Measurements from ENCODE around the gene FGFR4. TPM values are rescaled to one million over a fixed set of nuclear protein-coding genes. Genes with fewer than 3 reads are reported as not detected.
A peak's percentile ranks its signal among the peaks of the same experiment; 100 is the strongest.

Gene FGFR4
- total RNA-seq, 1 experiment from 2014 or later: 2.4 TPM

DNA sequence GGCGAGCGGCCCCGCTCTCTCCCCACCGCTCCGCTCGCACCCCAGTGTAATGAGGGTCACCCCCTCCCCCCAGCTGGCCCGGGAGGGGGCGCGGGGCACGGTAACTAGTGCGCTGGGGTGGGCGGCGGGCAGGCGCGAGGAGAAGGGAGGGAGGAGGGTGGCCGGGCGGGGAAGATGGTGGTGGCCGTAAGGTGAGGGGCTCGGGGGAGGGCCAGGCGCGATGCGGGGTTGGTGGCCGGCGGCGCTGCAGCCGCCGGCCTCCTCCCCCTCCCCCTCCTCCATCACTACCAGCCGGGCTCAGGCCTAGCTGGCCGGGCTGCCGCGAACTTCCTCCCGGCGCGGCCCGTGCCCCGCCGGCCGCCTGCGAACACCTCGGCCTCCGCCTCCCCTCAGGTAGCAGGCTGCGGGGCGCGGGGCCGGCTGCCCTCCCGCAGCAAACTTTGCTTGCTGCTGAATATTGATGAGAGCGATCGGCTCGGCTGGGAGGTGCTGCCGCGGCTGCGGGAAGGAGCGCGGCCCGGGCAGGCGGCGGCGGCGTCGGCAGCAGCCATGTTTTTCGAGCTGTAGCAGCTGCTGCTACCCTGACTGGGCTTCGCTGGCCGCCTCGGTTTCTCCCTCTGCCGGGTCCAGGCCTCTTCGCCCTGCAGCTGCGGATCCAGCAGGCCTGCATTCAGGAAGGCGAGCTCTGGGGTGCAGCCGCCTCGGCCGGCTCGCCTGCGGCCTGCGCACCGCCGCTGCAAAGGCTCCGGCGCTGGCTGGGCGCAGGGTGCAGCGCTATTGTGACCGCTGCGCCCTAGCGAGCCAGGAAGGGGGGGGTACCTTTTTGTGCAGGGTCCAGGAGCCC lies 47.4 kb downstream of the FGFR4 start:
- Histone ChIP-seq H3K4me1 (ENCODE audit: low read length) (peaks cover 33% of the 10 kb centered on the region), H3K4me3 (ENCODE audit: low read length) (peak overlapping the region; percentile 82), H3K9me2 (replicated peaks; ENCODE audit: insufficient read depth, low read length) (no peaks in the 10 kb centered on the region), H3K27me3 (ENCODE audit: low read length) (no peaks in the 10 kb centered on the region), H2AFZ (ENCODE audit: low read length) (peak overlapping the region; percentile 14; the same call in 1 of the 2 replicates), H3K9ac (ENCODE audit: low read length) (peak overlapping the region; percentile 84), H3K9me3 (ENCODE audit: low read length) (no peaks in the 10 kb centered on the region), H3K27ac (ENCODE audit: low read length) (peak overlapping the region; percentile 62), H3K79me2 (ENCODE audit: low read length) (peaks cover 44% of the 10 kb centered on the region), H3K36me3 (ENCODE audit: insufficient read depth, low read length) (peaks cover 31% of the 10 kb centered on the region), H3K4me2 (ENCODE audit: low read depth, low read length, poor library complexity, severe bottlenecking) (peak overlapping the region; percentile 86), H4K20me1 (ENCODE audit: insufficient read depth, low read depth, low read length) (peaks cover 7% of the 10 kb centered on the region; the same call in 1 of the 2 replicates)
- peak; percentile 83 for DNase-seq

DNA sequence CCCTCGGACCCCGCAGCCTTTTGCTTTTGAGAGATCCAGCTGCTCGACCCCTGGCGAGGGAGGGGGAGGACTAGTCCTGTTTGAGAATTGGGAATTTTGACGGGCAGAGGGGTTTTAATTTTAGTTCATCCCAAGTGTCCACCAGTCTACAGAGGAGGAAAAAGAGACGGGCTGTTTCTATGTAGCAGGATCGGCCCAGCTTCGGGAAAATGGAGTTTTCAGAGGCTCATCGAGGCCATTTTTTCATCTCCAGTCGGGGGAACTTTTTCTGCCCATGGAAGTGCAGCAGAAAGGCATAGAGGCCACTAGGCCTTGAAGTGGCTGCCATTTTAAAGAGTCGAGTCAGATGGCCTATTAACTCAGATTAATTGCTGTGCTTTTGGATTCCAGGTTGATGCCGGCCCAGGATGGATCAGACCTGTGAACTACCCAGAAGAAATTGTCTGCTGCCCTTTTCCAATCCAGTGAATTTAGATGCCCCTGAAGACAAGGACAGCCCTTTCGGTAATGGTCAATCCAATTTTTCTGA lies 48.0 kb downstream of the FGFR4 start:
- Histone ChIP-seq H4K20me1 (ENCODE audit: insufficient read depth, low read depth, low read length) (peaks cover 12% of the 10 kb centered on the region; the same call in 1 of the 2 replicates), H3K36me3 (ENCODE audit: insufficient read depth, low read length) (peaks cover 35% of the 10 kb centered on the region), H3K9ac (ENCODE audit: low read length) (peak overlapping the region; percentile 84), H3K9me2 (replicated peaks; ENCODE audit: insufficient read depth, low read length) (no peaks in the 10 kb centered on the region), H3K4me1 (ENCODE audit: low read length) (peaks cover 33% of the 10 kb centered on the region), H3K79me2 (ENCODE audit: low read length) (peaks cover 51% of the 10 kb centered on the region), H3K27me3 (ENCODE audit: low read length) (no peaks in the 10 kb centered on the region), H3K4me3 (ENCODE audit: low read length) (peak overlapping the region; percentile 82), H3K27ac (ENCODE audit: low read length) (peak overlapping the region; percentile 62), H3K4me2 (ENCODE audit: low read depth, low read length, poor library complexity, severe bottlenecking) (peak overlapping the region; percentile 86), H3K9me3 (ENCODE audit: low read length) (no peaks in the 10 kb centered on the region), H2AFZ (ENCODE audit: low read length) (no peak overlapping the region; the same call in 1 of the 2 replicates)
- peak; percentile 63 for DNase-seq

DNA sequence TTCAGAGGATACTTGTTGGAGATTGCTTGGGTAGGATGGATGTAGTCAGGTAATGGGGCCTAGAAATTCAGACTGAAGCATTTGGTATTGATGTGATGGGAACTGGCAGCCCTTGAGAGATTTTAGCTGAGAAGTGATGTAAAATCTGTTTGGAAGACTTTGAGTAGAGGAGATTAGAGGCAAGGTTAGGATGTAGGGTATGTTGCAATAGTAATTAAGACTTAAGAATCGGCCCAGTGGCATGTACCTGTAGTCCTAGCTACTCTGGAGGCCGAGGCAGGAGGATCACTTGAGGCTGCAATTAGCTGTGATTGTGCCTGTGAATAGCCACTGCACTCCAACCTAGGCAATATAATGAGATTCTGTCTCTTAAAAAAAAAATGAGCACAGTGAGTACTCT lies 53.6 kb downstream of the FGFR4 start:
- Histone ChIP-seq H3K36me3 (ENCODE audit: insufficient read depth, low read length) (peaks cover 72% of the 10 kb centered on the region), H2AFZ (ENCODE audit: low read length) (no peak overlapping the region), H3K27me3 (ENCODE audit: low read length) (no peaks in the 10 kb centered on the region), H3K79me2 (ENCODE audit: low read length) (peaks cover 95% of the 10 kb centered on the region), H3K4me3 (ENCODE audit: low read length) (no peak overlapping the region), H3K9me3 (ENCODE audit: low read length) (no peaks in the 10 kb centered on the region), H3K9ac (ENCODE audit: low read length) (no peak overlapping the region), H3K9me2 (replicated peaks; ENCODE audit: insufficient read depth, low read length) (no peaks in the 10 kb centered on the region), H3K4me2 (ENCODE audit: low read depth, low read length, poor library complexity, severe bottlenecking) (no peak overlapping the region), H3K27ac (ENCODE audit: low read length) (no peak overlapping the region), H4K20me1 (ENCODE audit: insufficient read depth, low read depth, low read length) (peaks cover 36% of the 10 kb centered on the region), H3K4me1 (ENCODE audit: low read length) (peaks cover 21% of the 10 kb centered on the region)
- no peak for DNase-seq

GRCh38 chr5:177141496-177141895 lies 54.8 kb downstream of the FGFR4 start:
- Histone ChIP-seq H4K20me1 (ENCODE audit: insufficient read depth, low read depth, low read length) (peaks cover 36% of the 10 kb centered on the region), H3K9me2 (replicated peaks; ENCODE audit: insufficient read depth, low read length) (no peaks in the 10 kb centered on the region), H3K36me3 (ENCODE audit: insufficient read depth, low read length) (peaks cover 65% of the 10 kb centered on the region), H3K27me3 (ENCODE audit: low read length) (no peaks in the 10 kb centered on the region), H3K9ac (ENCODE audit: low read length) (no peak overlapping the region), H3K4me1 (ENCODE audit: low read length) (peaks cover 9% of the 10 kb centered on the region), H3K79me2 (ENCODE audit: low read length) (peaks cover 94% of the 10 kb centered on the region), H3K4me3 (ENCODE audit: low read length) (no peak overlapping the region), H2AFZ (ENCODE audit: low read length) (no peak overlapping the region), H3K4me2 (ENCODE audit: low read depth, low read length, poor library complexity, severe bottlenecking) (no peak overlapping the region), H3K9me3 (ENCODE audit: low read length) (no peaks in the 10 kb centered on the region), H3K27ac (ENCODE audit: low read length) (no peak overlapping the region)
- no peak for DNase-seq

DNA sequence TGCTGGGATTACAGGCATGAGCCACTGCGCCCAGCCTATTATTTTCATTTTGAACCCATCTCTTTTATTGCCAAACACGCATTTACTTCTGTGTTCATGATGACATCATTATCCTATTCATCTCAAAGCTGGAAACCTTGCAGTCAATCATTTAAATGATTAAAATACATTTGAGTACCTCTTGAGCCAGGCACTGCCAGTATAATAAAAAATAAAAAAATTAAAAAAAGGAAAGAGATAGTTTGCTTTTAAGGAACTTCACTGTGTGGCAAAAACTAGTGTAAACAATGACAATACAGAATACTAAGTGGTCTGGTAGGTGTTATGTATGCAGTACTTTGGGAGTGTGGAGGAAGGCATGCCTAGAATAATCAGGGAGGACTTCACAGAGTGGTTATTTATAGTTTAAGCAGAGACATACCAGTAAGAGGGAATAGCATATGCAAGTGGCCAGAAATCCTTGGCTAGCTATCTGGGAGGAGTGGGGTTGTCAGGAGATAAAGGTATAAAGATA lies 55.4 kb downstream of the FGFR4 start:
- Histone ChIP-seq H3K79me2 (ENCODE audit: low read length) (peaks cover 93% of the 10 kb centered on the region), H4K20me1 (ENCODE audit: insufficient read depth, low read depth, low read length) (peaks cover 33% of the 10 kb centered on the region), H3K9ac (ENCODE audit: low read length) (no peak overlapping the region)

DNA sequence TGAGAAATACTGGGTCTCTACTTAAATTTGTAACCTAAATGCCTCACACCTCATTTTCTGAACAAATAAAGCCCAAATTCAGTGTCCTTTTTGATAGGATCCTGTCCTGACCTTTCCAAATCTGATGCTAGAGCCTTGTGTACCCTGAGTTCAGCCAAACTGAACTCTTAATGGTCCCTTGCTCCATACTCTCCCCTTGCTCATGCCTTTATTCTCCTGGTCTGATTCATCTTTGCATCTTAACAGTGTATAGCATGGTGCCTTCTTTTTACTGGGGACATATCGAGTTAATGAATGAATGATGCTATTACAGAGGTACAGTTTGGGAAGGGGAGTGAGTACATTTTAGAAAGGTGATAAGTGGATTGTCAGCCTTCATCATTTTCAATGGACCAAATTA lies 56.1 kb downstream of the FGFR4 start:
- Histone ChIP-seq H3K9ac (ENCODE audit: low read length) (no peak overlapping the region), H3K4me3 (ENCODE audit: low read length) (no peak overlapping the region), H2AFZ (ENCODE audit: low read length) (no peak overlapping the region), H3K4me1 (ENCODE audit: low read length) (no peaks in the 10 kb centered on the region), H3K9me2 (replicated peaks; ENCODE audit: insufficient read depth, low read length) (no peaks in the 10 kb centered on the region), H3K36me3 (ENCODE audit: insufficient read depth, low read length) (peaks cover 54% of the 10 kb centered on the region), H4K20me1 (ENCODE audit: insufficient read depth, low read depth, low read length) (peaks cover 32% of the 10 kb centered on the region), H3K79me2 (ENCODE audit: low read length) (peaks cover 93% of the 10 kb centered on the region), H3K27ac (ENCODE audit: low read length) (no peak overlapping the region), H3K27me3 (ENCODE audit: low read length) (no peaks in the 10 kb centered on the region), H3K4me2 (ENCODE audit: low read depth, low read length, poor library complexity, severe bottlenecking) (no peak overlapping the region), H3K9me3 (ENCODE audit: low read length) (no peaks in the 10 kb centered on the region)
- DNase-seq: no peak

More for the DNA sequence above, 55.4 kb downstream of the FGFR4 start:
- H3K9me3 ChIP-seq (ENCODE audit: low read length): no peaks in the 10 kb centered on the region
- H3K4me3 ChIP-seq (ENCODE audit: low read length): no peak overlapping the region
- H3K36me3 ChIP-seq (ENCODE audit: insufficient read depth, low read length): peaks cover 59% of the 10 kb centered on the region
- peaks cover 2% of the 10 kb centered on the region; the same call in 1 of the 2 replicates for H3K4me1 ChIP-seq (ENCODE audit: low read length)
- H3K27ac ChIP-seq (ENCODE audit: low read length): no peak overlapping the region
- H3K9me2 ChIP-seq (replicated peaks; ENCODE audit: insufficient read depth, low read length): no peaks in the 10 kb centered on the region
- no peak overlapping the region for H2AFZ ChIP-seq (ENCODE audit: low read length)
- H3K27me3 ChIP-seq (ENCODE audit: low read length): no peaks in the 10 kb centered on the region
- DNase-seq: no peak
- H3K4me2 ChIP-seq (ENCODE audit: low read depth, low read length, poor library complexity, severe bottlenecking): no peak overlapping the region

DNA sequence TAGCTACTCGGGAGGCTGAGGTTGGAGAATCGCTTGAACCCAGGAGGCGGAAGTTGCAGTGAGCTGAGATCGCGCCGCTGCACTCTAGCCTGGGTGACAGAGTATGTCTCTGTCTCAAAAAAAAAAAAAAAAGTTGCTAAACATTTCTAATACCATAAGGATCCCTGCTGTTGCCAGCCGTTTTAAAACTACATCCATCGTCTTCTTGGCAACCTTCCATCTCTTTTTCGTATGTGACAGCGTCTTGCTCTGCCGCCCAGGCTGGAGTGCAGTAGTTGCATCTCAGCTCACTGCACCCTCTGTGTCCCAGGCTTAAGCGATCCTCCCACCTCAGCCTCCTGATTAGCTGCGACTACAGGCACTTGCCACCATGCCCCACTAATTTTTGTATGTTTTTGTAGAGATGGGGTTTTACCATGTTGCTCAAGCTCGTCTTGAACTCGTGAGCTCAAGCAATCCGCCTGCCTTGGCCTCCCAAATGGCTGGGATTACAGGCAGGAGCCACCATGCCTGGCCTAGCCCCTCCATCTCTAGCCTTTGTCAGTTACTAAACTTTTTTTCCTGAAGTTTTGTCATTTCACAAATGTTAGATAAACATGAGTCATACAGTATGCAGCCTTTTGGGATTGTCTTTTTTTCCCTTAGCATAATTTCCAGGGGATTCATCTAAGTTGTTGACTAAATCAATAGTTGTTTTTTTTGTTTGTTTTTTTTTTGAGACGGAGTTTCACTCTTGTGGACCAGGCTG lies 60.4 kb downstream of the FGFR4 start:
- H3K4me3 ChIP-seq (ENCODE audit: low read length): no peak overlapping the region
- H2AFZ ChIP-seq (ENCODE audit: low read length): no peak overlapping the region
- H3K9ac ChIP-seq (ENCODE audit: low read length): no peak overlapping the region
- DNase-seq: no peak
- H3K36me3 ChIP-seq (ENCODE audit: insufficient read depth, low read length): peaks cover 54% of the 10 kb centered on the region
- H3K4me1 ChIP-seq (ENCODE audit: low read length): no peaks in the 10 kb centered on the region
- no peaks in the 10 kb centered on the region for H3K27me3 ChIP-seq (ENCODE audit: low read length)
- no peak overlapping the region for H3K4me2 ChIP-seq (ENCODE audit: low read depth, low read length, poor library complexity, severe bottlenecking)
- no peak overlapping the region for H3K27ac ChIP-seq (ENCODE audit: low read length)
- no peaks in the 10 kb centered on the region for H3K9me2 ChIP-seq (replicated peaks; ENCODE audit: insufficient read depth, low read length)
- no peaks in the 10 kb centered on the region for H3K9me3 ChIP-seq (ENCODE audit: low read length)
- H3K79me2 ChIP-seq (ENCODE audit: low read length): peaks cover 92% of the 10 kb centered on the region
- peaks cover 22% of the 10 kb centered on the region for H4K20me1 ChIP-seq (ENCODE audit: insufficient read depth, low read depth, low read length)
